Stomach (tissue), 9 donors: Measurements from ENCODE around the gene SLC4A4. TPM values are rescaled to one million over a fixed set of nuclear protein-coding genes. Genes with fewer than 3 reads are reported as not detected.

ENCODE experiments used
- DNase-seq, 2 donors: peaks; one replicate each; pipeline versions ENCODE4 v3.0.0 to v3.0.0-alpha.2; 2013 to 2019
- H3K27ac ChIP-seq, 5 donors: fragments of 200-600 bp in 4 of 5; sonication (generic) in 4 of 5; one replicate each; pipeline ENCODE4 v1.5.1; 2013 to 2019; ENCODE audit warnings: mild to moderate bottlenecking in 1 of 5, moderate library complexity in 1 of 5
- H3K27me3 ChIP-seq, 3 donors: fragments of 200-600 bp; sonication (generic); one replicate each; pipeline ENCODE4 v1.5.1; 2017 to 2019; ENCODE audit warnings: mixed run types in 1 of 3
- H3K36me3 ChIP-seq, 4 donors: fragments of 200-600 bp; sonication (generic); 1 replicate in 3 of 4; 2 replicates in 1 of 4; pipeline ENCODE4 v1.5.1; 2016 to 2019
- H3K4me1 ChIP-seq, 4 donors: fragments of 200-600 bp; sonication (generic); one replicate each; pipeline ENCODE4 v1.5.1; 2016 to 2019
- H3K4me3 ChIP-seq, 4 donors: fragments of 200-600 bp; sonication (generic) in 3 of 4; one replicate each; pipeline ENCODE4 v1.5.1; 2016 to 2019; ENCODE audit warnings: mild to moderate bottlenecking in 1 of 4
- H3K9me3 ChIP-seq, 4 donors: fragments of 200-600 bp; sonication (generic); one replicate each; pipeline ENCODE4 v1.5.1; 2016 to 2019
- EP300 ChIP-seq: sonication (generic); formaldehyde crosslinking; IDR thresholded peaks from one replicate; pipeline ENCODE4 v1.6.1; 2017; ENCODE audit warnings: antibody characterized with exemption
- POLR2A ChIP-seq, 4 donors: fragments of 450-650 bp; IDR thresholded peaks; one replicate each; pipeline ENCODE4 v1.6.1; 2016; ENCODE audit warnings: antibody characterized with exemption in 4 of 4, control low read depth in 2 of 4, mild to moderate bottlenecking in 1 of 4, moderate library complexity in 1 of 4
- POLR2AphosphoS5 ChIP-seq, 3 donors: sonication (generic); formaldehyde crosslinking; IDR thresholded peaks; one replicate each; pipeline ENCODE4 v1.6.1; 2016; ENCODE audit warnings: antibody characterized with exemption in 3 of 3
- WGBS, 5 donors: extraction: QIAGEN DNeasy Blood & Tissue Kit in 3 of 5; methylation state at CpG; one replicate each; pipeline versions ENCODE4 v1.1.5 to v1.1.7; 2013 to 2018; 5-methylcytosine and 5-hydroxymethylcytosine counted together
- intact Hi-C: fragments of 100-400 bp; cut with DNase I; formaldehyde crosslinking; loops from one replicate; pipeline ENCODE4 v1.15.1; 2023; ENCODE audit warnings: low total_unique reads
- polyA plus RNA-seq, 3 donors: library from polyadenylated mRNA; stranded (reverse); fragments of 200-250 nt; gene quantifications; one replicate each; pipeline ENCODE4 v1.2.3, GENCODE V29; 2013
- total RNA-seq, 5 donors: library from RNA; depleted of rRNA; stranded (reverse); fragments of >200 nt; gene quantifications; one replicate each; pipeline versions ENCODE4 v1.1.0 to v1.2.3, GENCODE V29; 2014 to 2016
- TF ChIP-seq, protein P1 (sequence below), 7 experiments: fragments of 450-650 bp in 4 of 7; fragments of 200-600 bp in 3 of 7; sonication (generic) in 3 of 7; IDR thresholded peaks; one replicate each; pipeline ENCODE4 v1.5.1; 2016 to 2019; ENCODE audit warnings: antibody characterized with exemption in 7 of 7, control low read depth in 2 of 7, mild to moderate bottlenecking in 1 of 7
- donor health status: healthy with polysubstance abuse.
- donor health status: Bipolar disorder and iron deficiency.
- donor health status: healthy.

The SLC4A4 gene
- total and polyA plus RNA-seq, 8 donors = 1.8 to 95.3 (median 12.8) TPM

- no peak for DNase-seq
- H3K4me3 ChIP-seq = no peak overlapping the region
- H3K36me3 ChIP-seq = no peaks in the 10 kb centered on the region
- no peak overlapping the region for H3K27ac ChIP-seq
- intact Hi-C loops = no loop called here
- no peak for TF ChIP-seq POLR2A (IDR thresholded peaks at IDR 0.05)
- TF ChIP-seq POLR2AphosphoS5 (IDR thresholded peaks at IDR 0.05) = no peak
- no peak for TF ChIP-seq EP300
- TF ChIP-seq, protein P1, sequence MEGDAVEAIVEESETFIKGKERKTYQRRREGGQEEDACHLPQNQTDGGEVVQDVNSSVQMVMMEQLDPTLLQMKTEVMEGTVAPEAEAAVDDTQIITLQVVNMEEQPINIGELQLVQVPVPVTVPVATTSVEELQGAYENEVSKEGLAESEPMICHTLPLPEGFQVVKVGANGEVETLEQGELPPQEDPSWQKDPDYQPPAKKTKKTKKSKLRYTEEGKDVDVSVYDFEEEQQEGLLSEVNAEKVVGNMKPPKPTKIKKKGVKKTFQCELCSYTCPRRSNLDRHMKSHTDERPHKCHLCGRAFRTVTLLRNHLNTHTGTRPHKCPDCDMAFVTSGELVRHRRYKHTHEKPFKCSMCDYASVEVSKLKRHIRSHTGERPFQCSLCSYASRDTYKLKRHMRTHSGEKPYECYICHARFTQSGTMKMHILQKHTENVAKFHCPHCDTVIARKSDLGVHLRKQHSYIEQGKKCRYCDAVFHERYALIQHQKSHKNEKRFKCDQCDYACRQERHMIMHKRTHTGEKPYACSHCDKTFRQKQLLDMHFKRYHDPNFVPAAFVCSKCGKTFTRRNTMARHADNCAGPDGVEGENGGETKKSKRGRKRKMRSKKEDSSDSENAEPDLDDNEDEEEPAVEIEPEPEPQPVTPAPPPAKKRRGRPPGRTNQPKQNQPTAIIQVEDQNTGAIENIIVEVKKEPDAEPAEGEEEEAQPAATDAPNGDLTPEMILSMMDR (IDR thresholded peaks at IDR 0.05) = no peak
- 68 to 81% (median 79%) methylated on average over 1 of the region's 1 CpG for WGBS, 5 donors
- no peaks in the 10 kb centered on the region for H3K9me3 ChIP-seq
- peaks cover 0 to 4% (median 0%) of the 10 kb centered on the region in 4 donors for H3K4me1 ChIP-seq
- H3K27me3 ChIP-seq = no peaks in the 10 kb centered on the region
Measured at GRCh38 chr4:71587995-71588394, 249.2 kb downstream of the SLC4A4 start.

DNA sequence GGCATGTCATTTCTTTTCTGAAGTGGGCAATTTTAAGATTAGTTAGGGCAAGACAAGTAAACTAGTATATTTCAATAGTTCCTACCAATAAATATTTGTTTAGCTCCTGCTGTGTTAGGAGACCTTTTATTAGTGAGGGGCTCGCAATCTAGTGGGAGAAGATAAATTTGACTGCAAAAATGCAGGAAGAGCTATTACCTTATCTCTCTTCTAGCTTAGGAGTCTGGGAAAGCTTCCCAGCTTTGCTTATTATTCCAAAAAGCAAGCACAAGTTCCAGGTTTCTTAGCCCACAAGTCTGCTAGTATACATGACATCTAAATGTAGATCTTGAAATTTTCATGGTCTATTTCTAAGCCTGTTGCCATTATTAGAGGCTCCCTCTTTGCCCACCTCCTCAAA is 254.0 kb downstream of the SLC4A4 start:
- no peaks in the 10 kb centered on the region for H3K36me3 ChIP-seq
- 31 to 67% (median 50%) methylated on average over 1 of the region's 1 CpG for WGBS, 5 donors
- H3K4me3 ChIP-seq = no peak overlapping the region
- TF ChIP-seq, protein P1 (IDR thresholded peaks at IDR 0.05) = no peak
- no peak for TF ChIP-seq POLR2A (IDR thresholded peaks at IDR 0.05)
- no peak for TF ChIP-seq POLR2AphosphoS5 (IDR thresholded peaks at IDR 0.05)
- TF ChIP-seq EP300 = no peak
- H3K9me3 ChIP-seq = no peaks in the 10 kb centered on the region
- no peaks in the 10 kb centered on the region for H3K27me3 ChIP-seq
- intact Hi-C loops = no loop called here
- DNase-seq = no peak
- no peak overlapping the region for H3K27ac ChIP-seq
- no peaks in the 10 kb centered on the region for H3K4me1 ChIP-seq

DNA sequence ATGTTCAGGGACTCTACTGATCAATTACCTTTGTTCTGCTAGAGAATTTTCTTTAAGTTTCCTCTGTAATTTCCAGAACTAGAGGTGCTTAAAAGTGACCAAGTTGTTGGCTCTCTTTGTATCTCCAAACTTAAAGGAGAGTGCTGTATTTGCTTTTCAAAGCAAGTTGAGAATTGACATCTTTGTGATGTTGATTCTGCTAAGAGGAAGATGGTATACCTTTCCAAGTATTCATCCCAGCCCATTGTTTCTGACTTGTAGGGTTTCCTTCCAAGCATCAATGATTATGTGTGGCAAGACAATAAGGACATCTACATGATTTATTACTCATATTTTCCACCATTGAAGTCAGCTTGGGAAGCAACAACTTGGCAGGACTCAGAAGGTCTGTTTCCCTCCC is 254.5 kb downstream of the SLC4A4 start:
- intact Hi-C loops = no loop called here
- TF ChIP-seq POLR2A (IDR thresholded peaks at IDR 0.05) = no peak
- no peak for TF ChIP-seq EP300
- no peak for TF ChIP-seq POLR2AphosphoS5 (IDR thresholded peaks at IDR 0.05)
- TF ChIP-seq, protein P1 (IDR thresholded peaks at IDR 0.05) = no peak
- DNase-seq = no peak
- Histone ChIP-seq H3K9me3 (no peaks in the 10 kb centered on the region), H3K4me1 (no peaks in the 10 kb centered on the region), H3K36me3 (no peaks in the 10 kb centered on the region), H3K27ac (no peak overlapping the region), H3K27me3 (no peaks in the 10 kb centered on the region), H3K4me3 (no peak overlapping the region)

- TF ChIP-seq POLR2A (IDR thresholded peaks at IDR 0.05) (no peak), POLR2AphosphoS5 (IDR thresholded peaks at IDR 0.05) (no peak), EP300 (no peak)
- TF ChIP-seq, protein P1 (IDR thresholded peaks at IDR 0.05) = no peak
- Histone ChIP-seq H3K4me1 (peaks cover 0 to 10% (median 0%) of the 10 kb centered on the region in 4 donors), H3K9me3 (no peaks in the 10 kb centered on the region), H3K27me3 (no peaks in the 10 kb centered on the region), H3K27ac (no peak overlapping the region), H3K4me3 (no peak overlapping the region), H3K36me3 (no peaks in the 10 kb centered on the region)
- WGBS, 5 donors = 13 to 23% (median 17%) methylated on average over 2 of the region's 2 CpGs
- intact Hi-C loops = no loop called here
- peak in 1 of 2 donors; percentile 67 for DNase-seq
Measured at GRCh38 chr4:71595576-71596108, 256.8 kb downstream of the SLC4A4 start.
